Adipocyte (in vitro differentiated cells): ENCODE data around the gene ATL1.

Source experiments
- DNase-seq: peaks from one replicate; pipeline ENCODE4 v3.0.0-alpha.2; 2015; ENCODE audit warnings: low read depth
- H3K27me3 ChIP-seq: replicated peaks from 2 replicates; pipeline ENCODE4 v1.7.0; 2013; ENCODE audit warnings: mild to moderate bottlenecking, low read length, moderate library complexity; ENCODE audit not compliant: control insufficient read depth, insufficient read depth
- H3K36me3 ChIP-seq: 2 replicates; pipeline ENCODE4 v1.7.0; 2013; ENCODE audit warnings: low read length, mild to moderate bottlenecking, moderate library complexity; ENCODE audit not compliant: control insufficient read depth, insufficient read depth, severe bottlenecking
- H3K4me1 ChIP-seq: 2 replicates; pipeline ENCODE4 v1.7.0; 2013; ENCODE audit warnings: mild to moderate bottlenecking, low read length, moderate library complexity; ENCODE audit not compliant: control insufficient read depth, insufficient read depth
- H3K4me3 ChIP-seq: 2 replicates; pipeline ENCODE4 v1.7.0; 2013; ENCODE audit warnings: mild to moderate bottlenecking, low read length, moderate library complexity
- H3K9ac ChIP-seq: 2 replicates; pipeline ENCODE4 v1.7.0; 2013; ENCODE audit warnings: mild to moderate bottlenecking, low read length, moderate library complexity
- H3K9me3 ChIP-seq: 2 replicates; pipeline ENCODE4 v1.7.0; 2013; ENCODE audit warnings: mild to moderate bottlenecking, low read length, moderate library complexity; ENCODE audit not compliant: control insufficient read depth

Gene ATL1

GRCh38 chr14:50675597-50675996, 115.7 kb downstream of the ATL1 start:
- Histone ChIP-seq H3K4me1 (peaks cover 17% of the 10 kb centered on the region), H3K9ac (no peak overlapping the region), H3K9me3 (no peaks in the 10 kb centered on the region), H3K27me3 (no peaks in the 10 kb centered on the region), H3K36me3 (no peaks in the 10 kb centered on the region), H3K4me3 (no peak overlapping the region)
- DNase-seq = no peak

- DNase-seq = no peak
- Histone ChIP-seq H3K27me3 (no peaks in the 10 kb centered on the region), H3K36me3 (no peaks in the 10 kb centered on the region), H3K9ac (peak overlapping the region; percentile 25), H3K9me3 (no peaks in the 10 kb centered on the region), H3K4me1 (peaks cover 17% of the 10 kb centered on the region), H3K4me3 (peak overlapping the region; percentile 41)
Measured at GRCh38 chr14:50676814-50677516, 117.0 kb downstream of the ATL1 start.

GRCh38 chr14:50677527-50678063, 117.7 kb downstream of the ATL1 start:
- Histone ChIP-seq H3K4me3 (peak overlapping the region; percentile 41), H3K27me3 (no peaks in the 10 kb centered on the region), H3K4me1 (peaks cover 17% of the 10 kb centered on the region), H3K36me3 (no peaks in the 10 kb centered on the region), H3K9ac (peak overlapping the region; percentile 25), H3K9me3 (no peaks in the 10 kb centered on the region)
- peak; percentile 61 for DNase-seq

- Histone ChIP-seq H3K9ac (no peak overlapping the region), H3K27me3 (no peaks in the 10 kb centered on the region), H3K4me3 (no peak overlapping the region), H3K36me3 (no peaks in the 10 kb centered on the region), H3K4me1 (peaks cover 17% of the 10 kb centered on the region), H3K9me3 (no peaks in the 10 kb centered on the region)
- no peak for DNase-seq
Measured at GRCh38 chr14:50678163-50678562, 118.2 kb downstream of the ATL1 start.

- Histone ChIP-seq H3K4me1 (peaks cover 17% of the 10 kb centered on the region), H3K27me3 (no peaks in the 10 kb centered on the region), H3K9me3 (no peaks in the 10 kb centered on the region), H3K4me3 (no peak overlapping the region), H3K36me3 (no peaks in the 10 kb centered on the region), H3K9ac (no peak overlapping the region)
- DNase-seq = no peak
Measured at GRCh38 chr14:50679674-50680073, 119.7 kb downstream of the ATL1 start.
